H9 (cell line): ENCODE results near the gene CDIPT. TPM values are rescaled to one million over a fixed set of nuclear protein-coding genes. Genes with fewer than 3 reads are reported as not detected.

Source experiments
- DNase-seq: peaks from one replicate; pipeline ENCODE4 v3.0.0-alpha.2; 2017
- H2AFZ ChIP-seq: one replicate; pipeline ENCODE4 v1.6.1; 2013; ENCODE audit warnings: mild to moderate bottlenecking, low read length, control low read depth, moderate library complexity
- H2AK5ac ChIP-seq: 2 replicates; pipeline ENCODE4 v1.6.1; 2013; ENCODE audit warnings: low read length, control low read depth, mixed read lengths; ENCODE audit not compliant: insufficient read length
- H2BK120ac ChIP-seq: one replicate; pipeline ENCODE4 v1.6.1; 2013; ENCODE audit warnings: low read depth, mild to moderate bottlenecking, low read length, control low read depth, inconsistent platforms; ENCODE audit not compliant: poor library complexity, severe bottlenecking
- H2BK12ac ChIP-seq: 2 replicates; pipeline ENCODE4 v1.6.1; 2013; ENCODE audit warnings: low read length, control low read depth, mixed read lengths, low read depth; ENCODE audit not compliant: insufficient read length
- H2BK15ac ChIP-seq: 2 replicates; pipeline ENCODE4 v1.6.1; 2013; ENCODE audit warnings: low read depth, low read length, control low read depth
- H2BK20ac ChIP-seq: one replicate; pipeline ENCODE4 v1.6.1; 2013; ENCODE audit warnings: low read depth, mild to moderate bottlenecking, low read length, control low read depth, inconsistent platforms; ENCODE audit not compliant: poor library complexity, severe bottlenecking
- H2BK5ac ChIP-seq: 2 replicates; pipeline ENCODE4 v1.6.1; 2013; ENCODE audit warnings: low read length, control low read depth, mixed read lengths; ENCODE audit not compliant: insufficient read length
- H3K14ac ChIP-seq: 2 replicates; pipeline ENCODE4 v1.6.1; 2013; ENCODE audit warnings: low read length, control low read depth; ENCODE audit not compliant: insufficient read depth
- H3K18ac ChIP-seq: 2 replicates; pipeline ENCODE4 v1.6.1; 2013; ENCODE audit warnings: low read depth, mild to moderate bottlenecking, mixed read lengths, low read length, control low read depth; ENCODE audit not compliant: insufficient read length
- H3K23ac ChIP-seq: 2 replicates; pipeline ENCODE4 v1.6.1; 2013; ENCODE audit warnings: low read length, control low read depth, mixed read lengths, low read depth; ENCODE audit not compliant: insufficient read length
- H3K23me2 ChIP-seq: 2 replicates; pipeline ENCODE4 v1.6.1; 2013; ENCODE audit warnings: low read depth, mild to moderate bottlenecking, mixed read lengths, low read length, control low read depth; ENCODE audit not compliant: insufficient read length, poor library complexity, severe bottlenecking
- H3K27ac ChIP-seq: 2 replicates; pipeline ENCODE4 v1.5.1; 2013; ENCODE audit warnings: low read length, control low read depth, mixed read lengths, low read depth; ENCODE audit not compliant: insufficient read length
- H3K27me3 ChIP-seq: 2 replicates; pipeline ENCODE4 v1.6.1; 2013; ENCODE audit warnings: low read length, control low read depth, inconsistent platforms; ENCODE audit not compliant: insufficient read depth
- H3K4ac ChIP-seq: 2 replicates; pipeline ENCODE4 v1.6.1; 2013; ENCODE audit warnings: low read depth, mild to moderate bottlenecking, control low read depth, inconsistent platforms, low read length, moderate library complexity
- H3K4me1 ChIP-seq: 2 replicates; pipeline ENCODE4 v1.6.1; 2013; ENCODE audit warnings: low read length, control low read depth, inconsistent platforms; ENCODE audit not compliant: insufficient read depth
- H3K4me2 ChIP-seq: 2 replicates; pipeline ENCODE4 v1.6.1; 2013; ENCODE audit warnings: low read length, control low read depth, mixed read lengths; ENCODE audit not compliant: insufficient read length, insufficient read depth
- H3K56ac ChIP-seq: 2 replicates; pipeline ENCODE4 v1.6.1; 2013; ENCODE audit warnings: low read depth, mild to moderate bottlenecking, mixed read lengths, low read length, control low read depth; ENCODE audit not compliant: insufficient read length
- H3K79me1 ChIP-seq: 2 replicates; pipeline ENCODE4 v1.6.1; 2013; ENCODE audit warnings: low read depth, mild to moderate bottlenecking, moderate library complexity, low read length, control low read depth, inconsistent platforms; ENCODE audit not compliant: insufficient read depth, poor library complexity, severe bottlenecking
- H3K79me2 ChIP-seq: 2 replicates; pipeline ENCODE4 v1.6.1; 2013; ENCODE audit warnings: low read length, control low read depth, inconsistent platforms; ENCODE audit not compliant: insufficient read depth
- H3K9ac ChIP-seq: 2 replicates; pipeline ENCODE4 v1.6.1; 2013; ENCODE audit warnings: low read length, control low read depth, mixed read lengths; ENCODE audit not compliant: insufficient read length; ENCODE audit errors: extremely low read depth
- H3K9me3 ChIP-seq: one replicate; pipeline ENCODE4 v1.6.1; 2013; ENCODE audit warnings: low read depth, low read length, inconsistent platforms; ENCODE audit not compliant: control insufficient read depth
- H3T11ph ChIP-seq: one replicate; pipeline ENCODE4 v1.6.1; 2013; ENCODE audit warnings: mild to moderate bottlenecking, low read length, control low read depth, inconsistent platforms
- H4K20me1 ChIP-seq: one replicate; pipeline ENCODE4 v1.6.1; 2013; ENCODE audit not compliant: control insufficient read depth, insufficient read length, insufficient read depth
- H4K5ac ChIP-seq: 2 replicates; pipeline ENCODE4 v1.6.1; 2013; ENCODE audit warnings: low read depth, mild to moderate bottlenecking, mixed read lengths, low read length, control low read depth; ENCODE audit not compliant: insufficient read length
- H4K8ac ChIP-seq: replicated peaks from 2 replicates; pipeline ENCODE4 v1.6.1; 2013; ENCODE audit warnings: low read length, control low read depth, mixed read lengths, low read depth; ENCODE audit not compliant: insufficient read length
- H4K91ac ChIP-seq: 2 replicates; pipeline ENCODE4 v1.6.1; 2013; ENCODE audit warnings: low read depth, mild to moderate bottlenecking, moderate library complexity, mixed read lengths, low read length, control low read depth; ENCODE audit not compliant: insufficient read length
- H3K27ac Mint-ChIP-seq, 3 experiments: 2 replicates in 2 of 3; 3 replicates in 1 of 3; pipeline ENCODE4 v1.8.0; 2020 to 2021; ENCODE audit warnings: mixed read lengths in 3 of 3, mild to moderate bottlenecking in 1 of 3, moderate library complexity in 1 of 3
- H3K27me3 Mint-ChIP-seq: 2 replicates; pipeline ENCODE4 v1.8.0; 2021; ENCODE audit warnings: low read depth, mild to moderate bottlenecking, moderate library complexity, mixed read lengths
- H3K36me3 Mint-ChIP-seq, 3 experiments: 2 replicates in 2 of 3; 3 replicates in 1 of 3; pipeline ENCODE4 v1.8.0; 2020 to 2021; ENCODE audit warnings: low read depth in 3 of 3, mixed read lengths in 3 of 3; ENCODE audit not compliant: insufficient read depth in 1 of 3
- H3K4me1 Mint-ChIP-seq, 2 experiments: 2 replicates each; pipeline ENCODE4 v1.8.0; 2020; ENCODE audit warnings: mixed read lengths in 2 of 2
- H3K4me3 Mint-ChIP-seq, 2 experiments: 2 replicates in 1 of 2; 3 replicates in 1 of 2; pipeline ENCODE4 v1.8.0; 2020 to 2021; ENCODE audit warnings: mild to moderate bottlenecking in 2 of 2, mixed read lengths in 2 of 2, moderate library complexity in 1 of 2
- H3K9me3 Mint-ChIP-seq, 2 experiments: 2 replicates in 1 of 2; 3 replicates in 1 of 2; pipeline ENCODE4 v1.8.0; 2020; ENCODE audit warnings: mild to moderate bottlenecking in 2 of 2, mixed read lengths in 2 of 2, moderate library complexity in 1 of 2
- CTCF ChIP-seq: fragments of 200-600 bp; sonication (generic); conservative IDR thresholded peaks from 3 replicates; pipeline ENCODE4 v1.8.0; 2021; ENCODE audit warnings: antibody characterized with exemption, mild to moderate bottlenecking
- WGBS: extraction: QIAGEN DNeasy Blood & Tissue Kit; methylation state at CpG from one replicate; pipeline ENCODE4 v1.1.7; 2013; ENCODE audit warnings: missing lambda C conversion rate, low lambda C conversion rate, mixed read lengths; ENCODE audit not compliant: insufficient read length; ENCODE audit errors: extremely low coverage; 5-methylcytosine and 5-hydroxymethylcytosine counted together
- total RNA-seq: library from RNA; stranded (reverse); gene quantifications from 2 replicates; pipeline ENCODE4 v1.2.1, GENCODE V29; 2021

The CDIPT gene
- total RNA-seq, 1 experiment from 2014 or later = 70.6 TPM

GRCh38 chr16:29877266-29877961, 14.4 kb upstream of the CDIPT start:
- H4K91ac ChIP-seq = no peak overlapping the region
- no peak overlapping the region for H2AK5ac ChIP-seq
- H3K18ac ChIP-seq = no peak overlapping the region
- H3K79me2 ChIP-seq = no peaks in the 10 kb centered on the region
- peak overlapping the region; percentile 70 to 94 (median 90); a peak in 5 of 7 replicates for H3K27ac Mint-ChIP-seq
- no peaks in the 10 kb centered on the region for H4K20me1 ChIP-seq
- H2BK120ac ChIP-seq = no peak overlapping the region
- no peaks in the 10 kb centered on the region for H3K79me1 ChIP-seq
- no peak for TF ChIP-seq CTCF
- H2BK12ac ChIP-seq = no peak overlapping the region
- peaks cover 2 to 17% (median 10%) of the 10 kb centered on the region in 3 experiments; a peak in 6 of 7 replicates for H3K36me3 Mint-ChIP-seq
- H3K14ac ChIP-seq = no peak overlapping the region
- H3T11ph ChIP-seq = no peak overlapping the region
- no peaks in the 10 kb centered on the region for H3K27me3 ChIP-seq
- no peak overlapping the region for H2BK20ac ChIP-seq
- DNase-seq = peak; percentile 100
- H4K8ac ChIP-seq = no peak overlapping the region
- no peak overlapping the region for H3K23ac ChIP-seq
- no CpG with 5 or more reads among the region's 28 CpGs for WGBS
- H2AFZ ChIP-seq = no peak overlapping the region
- no peak overlapping the region for H3K27ac ChIP-seq
- no peak overlapping the region for H2BK5ac ChIP-seq
- no peak overlapping the region for H3K9ac ChIP-seq
- H2BK15ac ChIP-seq = no peak overlapping the region
- no peaks in the 10 kb centered on the region; a peak in 1 of 5 replicates for H3K9me3 Mint-ChIP-seq
- no peak overlapping the region for H3K4ac ChIP-seq
- peaks cover 5% of the 10 kb centered on the region for H3K27me3 Mint-ChIP-seq
- H3K23me2 ChIP-seq = peaks cover 10% of the 10 kb centered on the region
- H3K4me2 ChIP-seq = peak overlapping the region; percentile 92
- no peaks in the 10 kb centered on the region for H3K9me3 ChIP-seq
- no peak overlapping the region for H4K5ac ChIP-seq
- no peaks in the 10 kb centered on the region for H3K4me1 ChIP-seq
- H3K4me1 Mint-ChIP-seq = peaks cover 13 to 14% of the 10 kb centered on the region in 2 experiments
- H3K4me3 Mint-ChIP-seq = peak overlapping the region; percentile 72 to 87
- no peak overlapping the region for H3K56ac ChIP-seq
